HUES64 (cell line): ENCODE data around the gene MTFR1L.
"Not testable (repeated sequence)": the region's sequence is repeated elsewhere in the genome, so short reads cannot be mapped to it uniquely, and the experiment has no call there.

ENCODE experiments used
- H3K27ac ChIP-seq: 2 replicates; pipeline ENCODE4 v1.7.0; 2013; ENCODE audit warnings: low read depth, low read length, inconsistent platforms
- H3K27me3 ChIP-seq: 2 replicates; pipeline ENCODE4 v1.6.1; 2013; ENCODE audit warnings: mild to moderate bottlenecking, low read length; ENCODE audit not compliant: insufficient read depth
- H3K36me3 ChIP-seq: 2 replicates; pipeline ENCODE4 v1.6.1; 2013; ENCODE audit warnings: mild to moderate bottlenecking, low read length; ENCODE audit not compliant: insufficient read depth
- H3K4me1 ChIP-seq: 2 replicates; pipeline ENCODE4 v1.6.1; 2013; ENCODE audit warnings: mild to moderate bottlenecking, low read length, moderate library complexity; ENCODE audit not compliant: insufficient read depth
- H3K4me3 ChIP-seq: 2 replicates; pipeline ENCODE4 v1.5.1; 2013; ENCODE audit warnings: mild to moderate bottlenecking, low read length, moderate library complexity
- H3K9ac ChIP-seq: 2 replicates; pipeline ENCODE4 v1.6.1; 2013; ENCODE audit warnings: mild to moderate bottlenecking, low read depth, low read length
- H3K9me3 ChIP-seq: 2 replicates; pipeline ENCODE4 v1.6.1; 2013; ENCODE audit warnings: low read depth, low read length; ENCODE audit not compliant: insufficient read depth
- WGBS: fragments of 150-250, 120-280 bp; methylation state at CpG from one replicate; pipeline ENCODE4 v1.1.7; 2013; ENCODE audit warnings: missing lambda C conversion rate; 5-methylcytosine and 5-hydroxymethylcytosine counted together

MTFR1L gene

GRCh38 chr1:25832336-25833037, 12.7 kb downstream of the MTFR1L start:
- Histone ChIP-seq H3K27ac (no peak overlapping the region), H3K27me3 (no peaks in the 10 kb centered on the region), H3K9me3 (no peaks in the 10 kb centered on the region), H3K36me3 (peaks cover 95% of the 10 kb centered on the region), H3K4me1 (peaks cover 2% of the 10 kb centered on the region; the same call in 1 of the 2 replicates), H3K9ac (no peak overlapping the region), H3K4me3 (no peak overlapping the region)
- WGBS, result 89% methylated on average over 6 of the region's 6 CpGs

GRCh38 chr1:25833158-25833557, 13.4 kb downstream of the MTFR1L start:
- Histone ChIP-seq H3K4me1 (peaks cover 2% of the 10 kb centered on the region; the same call in 1 of the 2 replicates), H3K9ac (no peak overlapping the region), H3K9me3 (no peaks in the 10 kb centered on the region), H3K36me3 (peaks cover 89% of the 10 kb centered on the region), H3K4me3 (no peak overlapping the region), H3K27ac (no peak overlapping the region), H3K27me3 (no peaks in the 10 kb centered on the region)
- WGBS, result over 99% methylated on average over 5 of the region's 5 CpGs

GRCh38 chr1:25834894-25835293, 15.1 kb downstream of the MTFR1L start:
- Histone ChIP-seq H3K4me3 (no peak overlapping the region), H3K27ac (no peak overlapping the region), H3K36me3 (peaks cover 72% of the 10 kb centered on the region), H3K9ac (no peak overlapping the region), H3K9me3 (no peaks in the 10 kb centered on the region), H3K4me1 (peaks cover 2% of the 10 kb centered on the region; the same call in 1 of the 2 replicates), H3K27me3 (no peaks in the 10 kb centered on the region)
- WGBS, result 94% methylated on average over 3 of the region's 3 CpGs

- Histone ChIP-seq H3K9ac (no peak overlapping the region), H3K4me1 (peaks cover 2% of the 10 kb centered on the region; the same call in 1 of the 2 replicates), H3K27ac (no peak overlapping the region), H3K36me3 (peaks cover 54% of the 10 kb centered on the region), H3K27me3 (no peaks in the 10 kb centered on the region), H3K9me3 (no peaks in the 10 kb centered on the region), H3K4me3 (no peak overlapping the region)
- WGBS, result 74% methylated on average over 3 of the region's 3 CpGs
These were observed 16.9 kb downstream of the MTFR1L start for GRCh38 chr1:25836695-25837094.

GRCh38 chr1:25837262-25837875, 17.6 kb downstream of the MTFR1L start:
- Histone ChIP-seq H3K27me3 (no peaks in the 10 kb centered on the region), H3K4me1 (peaks cover 2% of the 10 kb centered on the region; the same call in 1 of the 2 replicates), H3K27ac (no peak overlapping the region), H3K9ac (no peak overlapping the region), H3K4me3 (no peak overlapping the region), H3K9me3 (no peaks in the 10 kb centered on the region), H3K36me3 (peaks cover 47% of the 10 kb centered on the region)
- WGBS, result 96% methylated on average over 1 of the region's 1 CpG

GRCh38 chr1:25839808-25840207, 20.1 kb downstream of the MTFR1L start:
- H3K27me3 ChIP-seq, H3K4me3 ChIP-seq, H3K4me1 ChIP-seq, H3K27ac ChIP-seq, H3K9me3 ChIP-seq, H3K9ac ChIP-seq: not testable (repeated sequence)
- peaks cover 24% of the 10 kb centered on the region for H3K36me3 ChIP-seq
- 95% methylated on average over 4 of the region's 4 CpGs for whole genome bisulfite sequencing

- H3K27ac ChIP-seq, result no peak overlapping the region
- H3K4me1 ChIP-seq, result no peaks in the 10 kb centered on the region
- H3K9ac ChIP-seq, result no peak overlapping the region
- H3K9me3 ChIP-seq, result no peaks in the 10 kb centered on the region
- WGBS, result 74% methylated on average over 3 of the region's 3 CpGs
- no peaks in the 10 kb centered on the region for H3K27me3 ChIP-seq
- H3K36me3 ChIP-seq, result no peaks in the 10 kb centered on the region
- H3K4me3 ChIP-seq, result no peak overlapping the region
These were observed 23.7 kb downstream of the MTFR1L start for GRCh38 chr1:25843483-25843882.

- H3K9ac ChIP-seq, result no peak overlapping the region
These were observed 25.0 kb downstream of the MTFR1L start for GRCh38 chr1:25844536-25845337.

GRCh38 chr1:25845664-25846063, 25.9 kb downstream of the MTFR1L start:
- Histone ChIP-seq H3K4me1 (no peaks in the 10 kb centered on the region), H3K9ac (no peak overlapping the region), H3K27ac (no peak overlapping the region), H3K36me3 (0 out of 2 replicates have a peak, but pooled peaks cover 2% of the 10 kb centered on the region), H3K9me3 (no peaks in the 10 kb centered on the region), H3K4me3 (no peak overlapping the region), H3K27me3 (no peaks in the 10 kb centered on the region)
- WGBS, result 86% methylated on average over 5 of the region's 5 CpGs

More at GRCh38 chr1:25844536-25845337, 25.0 kb downstream of the MTFR1L start:
- H3K36me3 ChIP-seq, result no peaks in the 10 kb centered on the region
- H3K9me3 ChIP-seq, result no peaks in the 10 kb centered on the region
- no peaks in the 10 kb centered on the region for H3K4me1 ChIP-seq
- H3K27ac ChIP-seq, result no peak overlapping the region
- no peaks in the 10 kb centered on the region for H3K27me3 ChIP-seq
- H3K4me3 ChIP-seq, result no peak overlapping the region
- WGBS, result 92% methylated on average over 3 of the region's 3 CpGs

GRCh38 chr1:25847929-25848328, 28.2 kb downstream of the MTFR1L start:
- no peaks in the 10 kb centered on the region for H3K9me3 ChIP-seq
- 82% methylated on average over 4 of the region's 4 CpGs for WGBS
- H3K27ac ChIP-seq, result no peak overlapping the region
- no peak overlapping the region for H3K4me3 ChIP-seq
- H3K27me3 ChIP-seq, result no peaks in the 10 kb centered on the region
- no peak overlapping the region for H3K9ac ChIP-seq
- no peaks in the 10 kb centered on the region for H3K4me1 ChIP-seq
- 0 out of 2 replicates have a peak, but pooled peaks cover 2% of the 10 kb centered on the region for H3K36me3 ChIP-seq

GRCh38 chr1:25848531-25848930, 28.8 kb downstream of the MTFR1L start:
- H3K4me1 ChIP-seq, result no peaks in the 10 kb centered on the region
- WGBS, result 48% methylated on average over 1 of the region's 1 CpG
- H3K9me3 ChIP-seq, result no peaks in the 10 kb centered on the region
- 0 out of 2 replicates have a peak, but pooled peaks cover 2% of the 10 kb centered on the region for H3K36me3 ChIP-seq
- peak overlapping the region; percentile 9; the same call in 1 of the 2 replicates for H3K27ac ChIP-seq
- no peaks in the 10 kb centered on the region for H3K27me3 ChIP-seq
- H3K9ac ChIP-seq, result no peak overlapping the region
- H3K4me3 ChIP-seq, result no peak overlapping the region
